ENCODE data around the gene HECTD2. TPM values are rescaled to one million over a fixed set of nuclear protein-coding genes. Genes with fewer than 3 reads are reported as not detected.
"Not testable (repeated sequence)": the region's sequence is repeated elsewhere in the genome, so short reads cannot be mapped to it uniquely, and the experiment has no call there.

The HECTD2 gene
- total RNA-seq, 2 experiments from 2014 or later: 0.92 to 1.0 TPM

GRCh38 chr10:91366704-91367103 is 43.4 kb upstream of the HECTD2 start:
- no peaks in the 10 kb centered on the region for H3K4me1 Mint-ChIP-seq (ENCODE audit: low read depth)
- Histone ChIP-seq H3K27me3 (ENCODE audit: control insufficient read depth in 1 of 2, insufficient read depth in 2 of 2, low read length in 2 of 2) (no peaks in the 10 kb centered on the region), H3K36me3 (ENCODE audit: insufficient read depth, low read length) (no peaks in the 10 kb centered on the region), H3K9me3 (ENCODE audit: control insufficient read depth in 1 of 2, insufficient read depth in 1 of 2, low read length in 2 of 2) (no peaks in the 10 kb centered on the region), H3K4me1 (ENCODE audit: insufficient read depth, low read length) (no peaks in the 10 kb centered on the region), H3K27ac (ENCODE audit: low read depth in 1 of 2, low read length in 2 of 2) (no peak overlapping the region), H3K4me3 (ENCODE audit: low read length) (no peak overlapping the region)
- intact Hi-C loops (cut with DNase I, micrococcal nuclease): no loop called here
- ChIA-PET CTCF (no interaction called here), POLR2A (no interaction called here)
- no peak overlapping the region for H3K4me3 Mint-ChIP-seq
- ATAC-seq (ENCODE audit: poor library complexity) (no peak), DNase-seq (no peak)
- no peaks in the 10 kb centered on the region for H3K36me3 Mint-ChIP-seq (ENCODE audit: low read depth)
- H3K27ac Mint-ChIP-seq: no peak overlapping the region
- H3K9me3 Mint-ChIP-seq: peaks cover 2% of the 10 kb centered on the region
- TF ChIP-seq, protein P1, sequence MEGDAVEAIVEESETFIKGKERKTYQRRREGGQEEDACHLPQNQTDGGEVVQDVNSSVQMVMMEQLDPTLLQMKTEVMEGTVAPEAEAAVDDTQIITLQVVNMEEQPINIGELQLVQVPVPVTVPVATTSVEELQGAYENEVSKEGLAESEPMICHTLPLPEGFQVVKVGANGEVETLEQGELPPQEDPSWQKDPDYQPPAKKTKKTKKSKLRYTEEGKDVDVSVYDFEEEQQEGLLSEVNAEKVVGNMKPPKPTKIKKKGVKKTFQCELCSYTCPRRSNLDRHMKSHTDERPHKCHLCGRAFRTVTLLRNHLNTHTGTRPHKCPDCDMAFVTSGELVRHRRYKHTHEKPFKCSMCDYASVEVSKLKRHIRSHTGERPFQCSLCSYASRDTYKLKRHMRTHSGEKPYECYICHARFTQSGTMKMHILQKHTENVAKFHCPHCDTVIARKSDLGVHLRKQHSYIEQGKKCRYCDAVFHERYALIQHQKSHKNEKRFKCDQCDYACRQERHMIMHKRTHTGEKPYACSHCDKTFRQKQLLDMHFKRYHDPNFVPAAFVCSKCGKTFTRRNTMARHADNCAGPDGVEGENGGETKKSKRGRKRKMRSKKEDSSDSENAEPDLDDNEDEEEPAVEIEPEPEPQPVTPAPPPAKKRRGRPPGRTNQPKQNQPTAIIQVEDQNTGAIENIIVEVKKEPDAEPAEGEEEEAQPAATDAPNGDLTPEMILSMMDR (IDR thresholded peaks at IDR 0.05): no peak
- peaks cover 67% of the 10 kb centered on the region for H3K27me3 Mint-ChIP-seq

DNA sequence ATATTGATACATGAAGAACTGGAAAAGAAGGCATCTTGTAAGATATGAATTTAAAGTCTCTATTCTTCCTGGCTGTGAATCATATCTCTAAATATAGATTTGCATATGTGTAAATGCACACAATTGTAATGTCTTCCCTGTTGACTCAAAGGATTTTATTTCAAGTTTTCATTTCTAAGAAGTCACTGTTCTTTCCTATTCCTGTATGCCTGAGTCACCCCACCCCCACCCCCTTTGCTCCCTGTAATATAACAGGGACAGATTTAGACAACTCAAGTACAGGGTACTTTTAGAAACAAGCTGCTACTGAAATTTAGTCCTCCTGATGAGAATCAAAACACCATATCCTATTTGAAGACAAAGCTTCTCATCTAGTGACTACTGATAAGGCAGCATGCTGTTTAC is 43.0 kb upstream of the HECTD2 start:
- TF ChIP-seq, protein P1 (IDR thresholded peaks at IDR 0.05): no peak
- Mint-ChIP-seq H3K27ac (no peak overlapping the region), H3K4me1 (ENCODE audit: low read depth) (no peaks in the 10 kb centered on the region), H3K4me3 (no peak overlapping the region), H3K36me3 (ENCODE audit: low read depth) (no peaks in the 10 kb centered on the region), H3K9me3 (peaks cover 2% of the 10 kb centered on the region), H3K27me3 (peaks cover 63% of the 10 kb centered on the region)
- DNase-seq (no peak), ATAC-seq (ENCODE audit: poor library complexity) (no peak)
- Histone ChIP-seq H3K9me3 (ENCODE audit: control insufficient read depth in 1 of 2, insufficient read depth in 1 of 2, low read length in 2 of 2) (no peaks in the 10 kb centered on the region), H3K4me3 (ENCODE audit: low read length) (no peak overlapping the region), H3K27me3 (ENCODE audit: control insufficient read depth in 1 of 2, insufficient read depth in 2 of 2, low read length in 2 of 2) (no peaks in the 10 kb centered on the region), H3K36me3 (ENCODE audit: insufficient read depth, low read length) (no peaks in the 10 kb centered on the region), H3K4me1 (ENCODE audit: insufficient read depth, low read length) (no peaks in the 10 kb centered on the region), H3K27ac (ENCODE audit: low read depth in 1 of 2, low read length in 2 of 2) (no peak overlapping the region)
- CTCF ChIA-PET: no interaction called here
- intact Hi-C loops (cut with DNase I, micrococcal nuclease): no loop called here
- POLR2A ChIA-PET: no interaction called here

DNA sequence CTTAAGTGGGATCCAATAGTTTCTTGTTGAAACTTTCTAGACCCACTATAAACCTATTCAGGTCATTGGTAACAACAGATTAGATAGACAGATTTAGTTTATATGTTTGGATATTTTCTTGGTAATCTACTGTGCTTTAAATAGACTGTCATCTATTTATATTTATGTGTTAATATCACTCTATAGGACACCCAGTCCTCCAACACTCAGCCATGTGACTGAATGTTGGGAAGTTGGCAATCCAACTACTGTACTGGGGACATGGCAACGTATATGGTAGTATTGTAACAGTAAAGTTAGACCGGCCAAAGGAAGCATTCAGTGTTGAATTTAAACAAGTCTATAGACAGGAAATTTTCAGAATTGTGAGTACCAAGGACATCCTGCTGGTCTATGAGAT is 42.6 kb upstream of the HECTD2 start:
- no peak for DNase-seq
- no peaks in the 10 kb centered on the region for H3K36me3 Mint-ChIP-seq (ENCODE audit: low read depth)
- H3K4me3 ChIP-seq (ENCODE audit: low read length): no peak overlapping the region
- no peak overlapping the region for H3K4me3 Mint-ChIP-seq
- no peak overlapping the region for H3K27ac Mint-ChIP-seq
- H3K4me1 Mint-ChIP-seq (ENCODE audit: low read depth): no peaks in the 10 kb centered on the region
- peaks cover 58% of the 10 kb centered on the region for H3K27me3 Mint-ChIP-seq
- TF ChIP-seq, protein P1 (IDR thresholded peaks at IDR 0.05): no peak
- no peaks in the 10 kb centered on the region for H3K36me3 ChIP-seq (ENCODE audit: insufficient read depth, low read length)
- ChIA-PET POLR2A (no interaction called here), CTCF (no interaction called here)
- no peaks in the 10 kb centered on the region for H3K4me1 ChIP-seq (ENCODE audit: insufficient read depth, low read length)
- no peaks in the 10 kb centered on the region for H3K9me3 ChIP-seq (ENCODE audit: control insufficient read depth in 1 of 2, insufficient read depth in 1 of 2, low read length in 2 of 2)
- H3K27me3 ChIP-seq (ENCODE audit: control insufficient read depth in 1 of 2, insufficient read depth in 2 of 2, low read length in 2 of 2): no peaks in the 10 kb centered on the region
- peaks cover 2% of the 10 kb centered on the region for H3K9me3 Mint-ChIP-seq
- no peak overlapping the region for H3K27ac ChIP-seq (ENCODE audit: low read depth in 1 of 2, low read length in 2 of 2)
- no peak for ATAC-seq (ENCODE audit: poor library complexity)
- intact Hi-C loops (cut with DNase I, micrococcal nuclease): no loop called here

DNA sequence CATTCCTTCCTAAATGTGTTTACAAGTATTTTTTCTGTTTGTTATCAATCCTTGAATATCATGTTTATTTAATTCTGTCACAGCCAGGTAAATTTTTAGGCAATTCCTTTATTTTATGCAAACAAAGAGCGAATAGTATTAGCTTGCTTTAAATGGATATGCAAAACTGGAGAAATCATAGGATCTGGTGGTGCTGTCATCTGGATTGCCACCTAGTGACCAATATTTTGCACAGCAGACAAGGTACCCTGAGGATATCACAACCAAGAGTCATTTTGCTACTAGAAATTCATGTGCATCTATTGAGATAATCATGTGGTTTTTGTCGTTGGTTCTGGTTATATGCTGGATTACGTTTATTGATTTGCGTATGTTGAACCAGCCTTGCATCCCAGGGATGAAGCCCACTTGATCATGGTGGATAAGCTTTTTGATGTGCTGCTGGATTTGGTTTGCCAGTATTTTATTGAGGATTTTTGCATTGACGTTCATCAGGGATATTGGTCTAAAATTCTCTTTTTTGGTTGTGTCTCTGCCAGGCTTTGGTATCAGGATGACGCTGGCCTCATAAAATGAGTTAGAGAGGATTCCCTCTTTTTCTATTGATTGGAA is 40.1 kb upstream of the HECTD2 start:
- POLR2A ChIA-PET; intact Hi-C loops (cut with DNase I, micrococcal nuclease); CTCF ChIA-PET; ATAC-seq (ENCODE audit: poor library complexity); H3K27me3 ChIP-seq (ENCODE audit: control insufficient read depth in 1 of 2, insufficient read depth in 2 of 2, low read length in 2 of 2); H3K4me1 ChIP-seq (ENCODE audit: insufficient read depth, low read length); H3K27ac ChIP-seq (ENCODE audit: low read depth in 1 of 2, low read length in 2 of 2); H3K4me3 ChIP-seq (ENCODE audit: low read length); H3K4me1 Mint-ChIP-seq (ENCODE audit: low read depth); H3K36me3 ChIP-seq (ENCODE audit: insufficient read depth, low read length); H3K4me3 Mint-ChIP-seq; H3K36me3 Mint-ChIP-seq (ENCODE audit: low read depth); H3K9me3 Mint-ChIP-seq; DNase-seq; H3K27ac Mint-ChIP-seq: not testable (repeated sequence)
- H3K27me3 Mint-ChIP-seq: peaks cover 42% of the 10 kb centered on the region
- H3K9me3 ChIP-seq (ENCODE audit: control insufficient read depth in 1 of 2, insufficient read depth in 1 of 2, low read length in 2 of 2): peaks cover 6 to 19% of the 10 kb centered on the region in 2 experiments

Measured in CD4-positive, alpha-beta T cell (primary cell).